Subcutaneous adipose tissue (tissue), 4 donors: ENCODE measurements around the gene CST3. TPM values are rescaled to one million over a fixed set of nuclear protein-coding genes. Genes with fewer than 3 reads are reported as not detected.

Source experiments
- total RNA-seq, 4 donors: library from RNA; depleted of rRNA; stranded (reverse); fragments of >200 nt; gene quantifications; one replicate each; pipeline ENCODE4 v1.1.0, GENCODE V29; 2016
- TF ChIP-seq, protein P1 (sequence below): fragments of 450-650 bp; IDR thresholded peaks from one replicate; pipeline ENCODE4 v1.5.1; 2016; ENCODE audit warnings: low read depth, mild to moderate bottlenecking, control low read depth, antibody characterized with exemption, moderate library complexity

The CST3 gene
- total RNA-seq, 4 donors from 2014 or later: 987 to 1,957 (median 1,358) TPM

DNA sequence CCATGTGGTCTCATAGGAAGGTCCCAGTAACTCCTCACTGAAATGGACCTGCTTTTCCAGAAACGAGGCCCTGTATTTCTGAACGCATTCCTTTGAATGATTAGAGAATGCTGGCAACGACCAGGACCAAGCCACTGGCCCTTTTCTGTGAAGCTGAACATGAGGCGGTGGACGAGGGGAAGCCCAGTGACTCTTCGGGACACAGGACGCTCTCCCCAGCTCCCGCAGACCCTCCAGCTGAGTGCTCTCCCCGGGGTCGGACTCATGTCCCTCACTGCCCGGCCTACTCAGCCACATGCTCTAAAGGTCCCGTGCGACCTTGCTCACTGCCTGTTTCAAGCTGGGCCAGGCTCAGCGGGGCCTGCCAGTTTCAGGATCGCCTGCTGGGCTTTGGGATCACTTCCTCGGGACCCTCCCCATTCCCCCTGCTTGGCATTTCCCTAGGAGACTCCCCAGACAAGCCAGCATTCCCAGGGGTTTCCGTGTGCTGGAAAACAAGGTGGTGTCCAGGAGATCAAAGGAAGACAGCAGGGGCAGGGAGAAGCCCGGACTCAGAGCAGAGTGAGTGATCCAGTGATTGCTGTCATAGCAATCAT, 29.4 kb downstream of the CST3 start:
- TF ChIP-seq, protein P1, sequence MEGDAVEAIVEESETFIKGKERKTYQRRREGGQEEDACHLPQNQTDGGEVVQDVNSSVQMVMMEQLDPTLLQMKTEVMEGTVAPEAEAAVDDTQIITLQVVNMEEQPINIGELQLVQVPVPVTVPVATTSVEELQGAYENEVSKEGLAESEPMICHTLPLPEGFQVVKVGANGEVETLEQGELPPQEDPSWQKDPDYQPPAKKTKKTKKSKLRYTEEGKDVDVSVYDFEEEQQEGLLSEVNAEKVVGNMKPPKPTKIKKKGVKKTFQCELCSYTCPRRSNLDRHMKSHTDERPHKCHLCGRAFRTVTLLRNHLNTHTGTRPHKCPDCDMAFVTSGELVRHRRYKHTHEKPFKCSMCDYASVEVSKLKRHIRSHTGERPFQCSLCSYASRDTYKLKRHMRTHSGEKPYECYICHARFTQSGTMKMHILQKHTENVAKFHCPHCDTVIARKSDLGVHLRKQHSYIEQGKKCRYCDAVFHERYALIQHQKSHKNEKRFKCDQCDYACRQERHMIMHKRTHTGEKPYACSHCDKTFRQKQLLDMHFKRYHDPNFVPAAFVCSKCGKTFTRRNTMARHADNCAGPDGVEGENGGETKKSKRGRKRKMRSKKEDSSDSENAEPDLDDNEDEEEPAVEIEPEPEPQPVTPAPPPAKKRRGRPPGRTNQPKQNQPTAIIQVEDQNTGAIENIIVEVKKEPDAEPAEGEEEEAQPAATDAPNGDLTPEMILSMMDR: no peak

DNA sequence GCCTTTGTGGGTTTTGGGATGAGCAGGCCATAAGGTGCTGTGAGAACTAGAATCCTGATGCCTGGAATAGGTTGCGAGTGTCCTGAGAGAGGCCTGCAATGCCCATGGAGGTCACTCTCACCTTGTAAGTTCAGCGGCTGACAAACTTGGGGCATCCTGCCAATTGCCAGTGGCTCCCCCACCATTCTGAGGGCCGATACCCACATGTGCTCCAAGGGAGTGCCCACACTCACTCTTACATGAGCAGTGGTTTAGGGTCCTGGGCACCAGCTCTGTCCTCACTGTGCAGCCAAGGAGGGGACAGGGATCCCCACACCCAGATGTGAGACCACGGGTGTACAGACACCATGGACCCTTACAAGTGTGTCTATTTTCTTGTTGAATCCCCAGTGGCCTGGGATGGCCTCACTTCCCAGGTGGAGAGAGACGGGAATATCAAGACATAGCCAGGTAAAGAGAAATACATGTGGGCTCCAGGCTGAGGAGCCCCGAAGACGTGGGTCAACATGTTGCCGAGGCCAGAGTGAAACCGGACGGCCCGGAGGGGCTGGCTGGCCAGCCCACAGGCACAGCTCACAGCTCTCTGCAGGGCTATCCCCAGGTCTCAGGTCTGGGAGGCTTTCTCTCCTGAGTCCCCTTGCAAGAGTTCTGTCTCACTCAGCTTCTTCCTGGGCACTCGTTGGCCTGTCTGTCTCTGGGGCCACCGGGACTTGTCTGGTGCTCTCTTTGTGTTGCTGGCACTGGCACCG, 30.1 kb downstream of the CST3 start:
- TF ChIP-seq, protein P1: no peak

DNA sequence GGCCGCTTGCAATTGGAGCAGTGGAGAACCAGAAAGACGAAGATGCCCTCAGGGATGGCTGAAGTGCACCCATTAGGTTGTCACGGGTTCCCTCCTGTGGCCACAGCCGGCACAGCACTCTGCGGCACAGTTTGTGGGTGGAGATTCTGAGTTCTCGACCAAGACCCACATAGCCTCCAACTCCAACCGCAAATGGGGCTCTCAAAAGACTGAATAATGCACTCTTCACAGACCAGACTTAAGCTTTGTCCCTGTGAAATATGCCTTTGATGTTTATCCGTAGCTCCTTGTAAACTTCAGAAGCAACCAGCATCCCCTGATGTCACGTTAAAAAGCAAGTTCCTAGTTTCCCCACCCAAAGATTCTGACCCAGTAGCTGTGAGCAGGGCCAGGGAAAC, 31.1 kb downstream of the CST3 start:
- TF ChIP-seq, protein P1: no peak

DNA sequence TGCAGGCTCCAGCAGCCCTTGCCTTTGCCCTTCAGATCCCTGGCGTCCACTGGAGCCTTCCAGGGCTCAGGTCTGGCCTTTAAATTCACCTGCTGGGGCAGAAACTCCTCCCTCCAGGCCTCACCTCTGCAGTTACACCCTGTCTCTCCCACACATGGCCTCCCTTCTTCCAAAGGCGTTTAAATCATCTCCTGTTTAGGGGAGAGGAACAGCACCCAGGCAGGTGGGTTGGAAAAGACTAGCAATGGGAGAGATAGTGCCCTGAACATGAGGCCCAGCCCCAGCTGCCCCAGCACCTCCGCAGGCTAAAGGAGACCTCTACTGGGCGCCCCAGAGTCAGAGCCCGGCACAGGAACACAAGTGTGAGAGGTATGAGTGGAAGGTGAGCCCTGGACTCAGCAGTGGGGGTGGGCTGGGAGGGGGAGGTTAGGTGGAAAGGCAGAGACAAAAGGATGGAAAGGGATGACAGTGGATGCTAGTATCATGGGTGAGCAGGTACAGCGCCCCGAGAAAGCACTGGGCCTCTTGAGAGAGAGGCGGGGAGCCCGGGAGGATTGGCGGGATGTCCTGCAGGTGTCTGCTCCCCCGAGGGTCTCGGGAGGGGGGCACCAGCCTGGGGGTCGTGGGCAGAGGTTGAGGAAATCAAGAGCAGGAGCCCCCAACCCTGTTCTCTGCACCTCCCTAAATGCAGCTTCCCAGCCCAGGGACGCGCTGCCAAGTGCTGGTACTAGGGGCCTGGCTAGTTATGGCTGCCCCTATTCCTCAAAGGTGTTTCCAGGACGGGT, 31.7 kb downstream of the CST3 start, which contains the start of gene CST9:
Gene CST9, minus strand, starts transcription at position 51 of the 785 bp plus-strand sequence. CDS start 53 bp downstream, outside the sequence.
- TF ChIP-seq, protein P1: no peak

DNA sequence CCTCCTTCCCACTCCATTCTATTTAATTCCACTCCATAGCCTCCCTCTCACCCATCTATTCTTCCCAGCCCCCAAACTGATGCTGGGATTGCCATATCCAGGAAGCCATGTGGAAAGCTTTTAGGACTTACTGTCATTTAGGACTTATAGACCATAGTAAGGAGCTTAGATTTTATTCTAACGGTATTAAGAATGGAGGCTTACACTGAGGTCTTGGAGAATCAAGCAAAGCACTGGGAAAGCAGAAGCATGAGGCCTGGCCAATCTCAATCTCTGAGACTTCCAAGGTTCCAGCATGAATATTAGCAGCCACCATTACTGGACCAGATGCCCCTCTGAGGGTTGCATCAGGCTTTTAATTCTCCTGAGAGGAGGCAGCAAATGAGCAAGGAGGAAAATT, 33.4 kb downstream of the CST3 start:
- TF ChIP-seq, protein P1: no peak

DNA sequence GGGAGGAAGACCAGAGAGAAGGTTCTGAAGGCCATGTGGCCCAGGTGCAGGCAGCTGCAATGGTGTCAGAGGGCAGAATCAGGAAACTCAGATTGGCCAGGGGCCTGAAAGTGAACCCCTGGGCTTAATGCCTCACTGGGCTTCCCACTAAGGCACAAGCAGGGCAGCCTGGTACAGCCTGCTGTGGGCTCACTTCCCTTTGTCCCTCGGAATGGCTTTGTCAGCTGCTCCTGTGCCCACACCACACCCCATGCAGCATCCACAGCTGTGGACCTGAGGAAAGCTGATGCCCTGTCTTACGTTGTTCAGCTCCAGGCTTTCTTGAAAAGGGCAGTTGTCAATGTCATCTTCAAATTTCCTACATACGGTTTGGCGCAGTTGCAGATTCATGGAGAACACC, 34.4 kb downstream of the CST3 start:
- TF ChIP-seq, protein P1: no peak

DNA sequence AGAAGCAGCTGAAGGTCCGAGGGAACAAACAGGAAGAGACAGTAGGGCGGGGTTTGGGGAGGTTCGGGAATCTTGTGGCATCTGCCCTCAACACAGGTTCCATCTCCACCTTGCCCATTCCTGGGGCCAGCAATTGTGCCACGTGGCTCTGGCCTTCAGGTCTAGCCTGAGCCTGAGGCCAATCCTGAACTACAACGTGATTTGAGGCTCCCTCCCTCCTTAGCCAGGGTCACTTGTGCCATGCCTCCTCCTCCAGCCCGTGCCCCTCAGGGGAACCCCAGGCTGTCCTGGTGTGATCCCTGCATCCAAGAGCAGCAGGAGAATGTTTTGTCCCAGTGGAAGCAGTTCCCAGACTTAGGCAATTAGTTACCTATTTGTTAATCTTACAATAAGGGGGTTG, 35.1 kb downstream of the CST3 start:
- TF ChIP-seq, protein P1: no peak
